GM23338 (cell line): ENCODE results near the gene CAMTA1.

Experiments used
- CREB1 ChIP-seq: fragments of 250-450 bp; sonication (Bioruptor Pico); IDR thresholded peaks from 2 replicates; pipeline ENCODE4 v1.5.0; 2020; ENCODE audit warnings: low read depth, mild to moderate bottlenecking, moderate library complexity
- CTCF ChIP-seq, 2 experiments: fragments of 200-600 bp in 1 of 2; sonication (generic) in 1 of 2; conservative IDR thresholded peaks; 2 replicates each; pipeline versions ENCODE4 v1.5.1 to v1.6.1; 2016 to 2017; ENCODE audit warnings: antibody characterized with exemption in 2 of 2, low read depth in 2 of 2, mild to moderate bottlenecking in 2 of 2, moderate library complexity in 1 of 2
- EZH2 ChIP-seq: fragments of 200-600 bp; sonication (generic); IDR thresholded peaks from one replicate; pipeline ENCODE4 v1.8.0; 2017; ENCODE audit warnings: antibody characterized with exemption, mild to moderate bottlenecking, low read depth; ENCODE audit not compliant: unreplicated experiment
- EZH2phosphoT487 ChIP-seq: fragments of 200-600 bp; sonication (generic); IDR thresholded peaks from one replicate; pipeline ENCODE4 v1.8.1; 2018; ENCODE audit warnings: antibody characterized with exemption; ENCODE audit not compliant: unreplicated experiment
- JUNB ChIP-seq: IDR thresholded peaks from one replicate; pipeline ENCODE4 v1.6.1; 2016; ENCODE audit warnings: antibody characterized with exemption; ENCODE audit not compliant: unreplicated experiment
- POLR2AphosphoS5 ChIP-seq: IDR thresholded peaks from 2 replicates; pipeline ENCODE4 v1.6.1; 2016; ENCODE audit warnings: antibody characterized with exemption, low read depth
- REST ChIP-seq: IDR thresholded peaks from one replicate; pipeline ENCODE4 v1.6.1; 2018; ENCODE audit warnings: antibody characterized with exemption; ENCODE audit not compliant: unreplicated experiment
- ZNF331 ChIP-seq: fragments of 250-450 bp; sonication (Bioruptor Pico); IDR thresholded peaks from 2 replicates; pipeline ENCODE4 v1.5.0; 2020; ENCODE audit warnings: low read depth, mild to moderate bottlenecking, moderate library complexity

GRCh38 chr1:7632176-7632575, 846.9 kb downstream of the CAMTA1 start:
- TF ChIP-seq CTCF (conservative IDR thresholded peaks at IDR 0.05; ENCODE audit: low read depth in 2 of 2) (no peak), EZH2 (no peak), POLR2AphosphoS5 (no peak), CREB1 (CRISPR knock-in tag) (no peak), REST (no peak), EZH2phosphoT487 (no peak), ZNF331 (CRISPR knock-in tag) (no peak), JUNB (no peak)
